NK-92 treated with Interleukin-12 subunit alpha and Interleukin-12 subunit beta, amount 100 ng/mL, for 24 hours (cell line): ENCODE measurements around the gene MINDY4.

ENCODE experiments used
- DNase-seq: peaks from one replicate; lab custom pipeline; 2025; lab: John Stamatoyannopoulos, UW

MINDY4 gene

DNA sequence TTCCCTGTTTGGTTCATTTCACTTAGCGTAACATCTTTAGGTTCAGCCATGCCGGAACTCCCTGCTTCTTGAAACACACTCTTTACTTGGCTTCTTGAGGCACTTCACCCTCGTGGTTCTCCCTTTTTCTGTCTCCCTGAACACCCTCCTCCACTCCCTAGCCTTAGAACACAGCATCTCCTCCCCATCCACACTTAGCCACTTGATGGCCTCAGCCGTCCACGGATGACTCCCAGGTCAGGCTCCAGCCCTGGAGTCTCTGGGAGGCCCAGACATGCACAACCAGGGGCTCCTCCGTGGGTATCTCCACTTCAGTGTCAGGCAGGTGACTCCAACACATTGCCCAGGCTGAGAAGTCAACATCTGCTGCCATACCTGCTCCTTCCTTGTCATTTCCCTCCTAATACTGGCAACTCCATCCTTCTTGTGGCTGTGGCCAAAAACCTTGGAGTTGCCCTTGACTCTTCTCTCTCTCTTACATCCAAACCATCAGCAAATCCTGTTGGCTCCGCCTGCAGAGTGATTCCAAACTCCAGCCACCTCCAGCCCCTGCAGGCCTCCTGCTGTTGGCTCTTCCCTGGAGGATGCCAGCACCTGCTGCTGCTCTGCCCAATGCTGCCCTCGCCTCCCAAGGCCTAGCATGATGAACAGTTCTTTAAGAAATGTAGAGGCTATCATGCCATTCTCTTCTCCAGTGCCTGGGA lies 27.7 kb upstream of the MINDY4 start:
- DNase-seq = no peak

DNA sequence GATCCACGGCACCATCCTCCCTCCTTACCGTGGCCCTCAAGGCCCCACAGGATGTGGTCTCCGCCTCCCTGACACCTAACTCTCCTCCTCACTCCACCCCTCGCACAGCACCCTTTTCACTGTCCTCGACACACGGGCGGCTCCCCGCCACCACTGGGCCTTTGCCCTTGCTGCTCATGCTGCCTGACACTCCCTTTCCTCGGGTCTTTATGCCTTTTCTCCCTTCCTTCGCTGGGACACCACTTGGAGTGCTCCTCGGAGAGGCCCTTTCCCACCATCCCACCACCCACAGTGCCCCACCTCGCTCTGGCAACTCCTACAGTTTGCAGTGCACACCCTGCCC lies 27.2 kb upstream of the MINDY4 start:
- no peak for DNase-seq

DNA sequence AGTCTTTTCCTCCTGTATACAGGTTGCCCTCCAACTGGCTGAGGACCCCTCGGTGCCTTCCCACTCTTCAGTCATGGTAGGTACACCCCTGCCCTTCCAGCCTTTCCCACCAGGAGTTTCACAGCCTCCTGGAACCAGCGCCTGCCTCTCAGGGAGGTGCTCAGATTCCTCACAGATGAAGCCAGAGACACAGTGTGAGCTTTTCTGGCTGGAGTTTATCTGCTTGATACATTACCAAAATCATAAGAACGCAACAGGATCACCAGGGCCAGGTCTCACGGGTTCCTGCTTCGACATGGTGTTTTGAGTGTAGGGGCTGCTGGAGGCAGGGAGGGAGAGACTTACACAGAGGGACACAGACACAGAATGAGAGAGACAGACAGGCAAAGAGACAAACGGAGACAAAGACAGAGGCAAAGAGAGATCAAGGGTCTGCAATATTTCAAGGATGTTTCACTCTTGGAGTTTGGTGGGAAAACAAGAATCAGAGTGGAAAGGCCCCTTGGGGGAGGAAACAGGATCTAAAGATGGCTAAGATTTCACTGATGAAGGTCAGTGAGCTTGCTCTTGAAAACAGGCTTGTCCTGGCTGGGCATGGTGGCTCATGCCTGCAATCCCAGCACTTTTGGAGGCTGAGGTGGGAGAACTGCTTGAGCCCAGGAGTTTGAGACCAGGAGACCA lies 25.8 kb upstream of the MINDY4 start:
- DNase-seq = no peak

DNA sequence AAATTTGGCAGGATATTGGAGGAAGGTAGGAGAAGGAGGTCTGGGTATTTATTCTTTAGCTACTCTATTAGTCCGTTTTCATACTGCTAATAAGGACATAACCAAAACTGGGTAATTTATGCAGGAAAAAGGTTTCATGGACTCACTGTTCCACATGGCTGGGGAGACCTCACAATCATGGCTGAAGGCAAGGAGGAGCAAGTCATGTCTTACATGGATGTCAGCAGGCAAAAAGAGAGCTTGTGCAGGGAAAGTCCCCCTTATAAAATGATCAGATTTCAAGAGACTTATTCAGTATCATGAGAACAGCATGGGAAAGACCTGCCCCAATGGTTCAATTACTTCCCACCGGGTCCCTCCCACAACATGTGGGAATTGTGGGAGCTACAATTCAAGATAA lies 21.2 kb upstream of the MINDY4 start:
- no peak for DNase-seq

DNA sequence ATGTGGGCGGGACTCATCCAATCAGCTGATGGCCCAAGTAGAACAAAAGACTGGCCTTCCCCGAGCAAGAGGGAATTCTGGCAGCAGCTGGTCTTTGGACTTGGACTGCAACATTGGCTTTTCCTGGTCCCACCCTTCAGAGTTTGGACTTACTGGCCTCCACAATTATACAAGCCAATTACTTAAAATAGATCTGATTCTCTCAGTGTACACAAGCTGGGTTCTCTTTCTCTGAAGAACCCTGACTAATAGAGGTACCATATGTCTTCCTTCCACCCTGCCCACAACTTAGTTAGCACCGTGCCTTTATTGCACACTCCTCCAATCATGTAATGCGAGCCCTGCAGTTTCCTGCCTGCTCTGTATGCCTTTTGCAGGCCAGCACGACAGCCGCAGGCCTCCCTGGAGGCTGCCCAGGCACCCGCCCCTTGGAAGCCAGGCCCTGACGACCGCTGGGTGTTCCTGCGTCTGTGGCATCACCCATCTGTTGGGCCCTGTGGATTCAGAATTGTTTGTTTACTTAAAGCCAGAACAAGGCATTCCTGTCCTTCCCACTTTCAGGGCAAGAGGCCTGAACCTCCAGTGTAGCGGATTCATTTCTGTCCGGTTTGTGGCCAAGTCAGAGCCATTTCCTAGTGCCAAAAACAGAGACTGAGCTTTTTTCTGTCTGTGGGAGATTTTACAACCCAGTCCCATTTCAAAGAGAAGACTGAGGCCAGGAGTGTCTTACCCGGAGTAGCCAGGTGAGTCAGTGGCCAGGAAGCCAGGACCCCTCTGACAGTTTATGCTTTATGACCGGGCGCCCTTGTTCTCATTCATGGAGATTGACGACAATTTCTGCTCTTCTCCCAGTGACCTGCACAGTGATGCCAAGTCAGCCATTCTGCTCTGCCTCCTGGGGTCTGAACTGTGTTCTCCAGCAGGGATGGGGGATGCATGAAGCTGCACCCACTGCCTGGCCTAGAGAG lies 20.2 kb upstream of the MINDY4 start:
- no peak for DNase-seq

DNA sequence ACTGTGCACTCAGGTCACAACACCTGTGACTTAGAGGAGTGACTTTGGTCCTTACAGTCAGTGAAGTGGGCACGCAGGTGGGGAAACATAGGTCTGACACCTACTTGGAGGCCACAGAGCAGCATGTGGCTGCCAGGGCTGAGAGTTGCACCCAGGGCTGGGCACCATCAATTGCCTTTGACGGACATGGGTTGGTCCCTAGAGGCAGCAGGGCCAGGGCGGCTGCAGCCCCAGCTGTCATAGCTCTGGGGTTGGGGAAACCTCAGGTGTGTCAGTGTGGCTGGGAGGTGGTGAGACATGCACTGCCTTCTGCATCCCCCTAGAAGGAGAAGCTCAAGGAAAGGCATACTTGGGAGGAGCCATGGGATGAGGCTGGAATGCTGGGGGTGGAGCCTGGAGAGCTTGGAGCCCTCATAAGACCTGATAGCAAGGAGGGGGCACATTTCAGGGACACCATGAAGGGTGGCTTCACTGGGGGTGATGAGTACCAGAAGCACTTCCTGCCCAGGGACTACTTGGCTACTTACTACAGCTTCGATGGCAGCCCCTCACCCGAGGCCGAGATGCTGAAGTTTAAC lies 19.4 kb upstream of the MINDY4 start, which contains the start of gene INMT:
Gene INMT, plus strand, starts transcription at position 440 of the 578 bp plus-strand sequence. Its CDS starts 16 bp downstream, at position 456.
- DNase-seq = no peak

DNA sequence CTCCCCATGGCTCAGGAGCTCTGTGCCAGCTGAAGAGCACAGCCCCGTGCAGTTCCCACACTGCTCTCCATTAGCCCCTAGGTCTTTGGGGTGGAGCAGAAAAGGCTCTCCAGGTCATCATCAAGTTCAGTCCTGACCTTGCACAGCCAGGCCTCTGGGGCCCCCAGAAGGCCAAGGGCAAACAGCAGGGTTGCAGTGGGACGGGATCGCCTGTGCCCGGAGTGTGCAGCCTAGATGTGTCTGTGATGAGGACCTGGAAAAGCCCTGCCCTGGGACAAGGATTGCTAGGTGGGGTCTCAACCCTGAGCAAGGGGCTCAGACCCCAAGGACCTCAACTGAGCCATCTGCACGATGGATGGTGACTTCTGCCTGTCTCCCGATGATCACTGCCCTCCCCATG lies 18.7 kb upstream of the MINDY4 start:
- DNase-seq = no peak

DNA sequence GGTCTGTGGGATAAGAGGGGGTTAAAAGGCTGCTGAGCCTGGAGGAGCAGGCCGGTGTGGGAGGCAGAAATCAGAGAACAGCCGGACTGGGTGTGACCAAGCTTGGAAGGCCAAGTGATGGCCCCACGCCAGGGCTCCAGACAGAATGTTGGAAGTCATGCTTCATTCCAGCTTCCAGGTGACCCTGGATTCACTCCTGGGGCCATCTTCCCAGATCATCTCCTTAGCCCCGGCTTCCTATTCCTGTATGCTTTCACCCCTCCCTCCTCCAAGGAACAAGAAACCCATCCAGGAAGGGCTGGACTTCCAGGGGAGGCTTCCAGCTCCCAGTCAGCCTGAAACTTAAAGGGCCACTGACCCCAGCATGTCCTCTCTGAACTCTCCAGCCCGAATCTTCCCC lies 18.2 kb upstream of the MINDY4 start:
- no peak for DNase-seq

DNA sequence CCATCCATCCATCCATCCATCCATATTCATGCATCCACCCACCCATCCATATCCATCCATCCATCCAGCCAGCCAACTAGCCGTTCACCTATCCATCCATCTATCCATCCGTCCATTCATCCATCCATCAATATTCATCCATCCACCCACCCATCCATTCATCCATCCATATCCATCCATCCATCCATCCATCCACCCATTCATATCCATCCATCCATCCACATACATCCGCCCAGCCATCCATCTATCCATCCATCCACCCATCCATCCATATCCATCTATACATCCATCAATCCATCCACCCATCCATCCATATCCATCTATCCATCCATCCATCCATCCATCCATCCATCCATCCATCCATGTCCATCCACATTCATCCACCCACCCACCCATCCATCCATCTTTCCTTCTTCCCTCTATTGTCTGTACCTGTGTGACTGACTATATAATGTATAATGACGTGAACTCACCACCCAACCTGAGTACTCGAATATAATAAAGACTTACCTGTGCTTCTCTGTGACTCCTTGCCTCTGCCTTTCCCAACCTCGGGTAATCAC lies 16.8 kb upstream of the MINDY4 start:
- DNase-seq = no peak

DNA sequence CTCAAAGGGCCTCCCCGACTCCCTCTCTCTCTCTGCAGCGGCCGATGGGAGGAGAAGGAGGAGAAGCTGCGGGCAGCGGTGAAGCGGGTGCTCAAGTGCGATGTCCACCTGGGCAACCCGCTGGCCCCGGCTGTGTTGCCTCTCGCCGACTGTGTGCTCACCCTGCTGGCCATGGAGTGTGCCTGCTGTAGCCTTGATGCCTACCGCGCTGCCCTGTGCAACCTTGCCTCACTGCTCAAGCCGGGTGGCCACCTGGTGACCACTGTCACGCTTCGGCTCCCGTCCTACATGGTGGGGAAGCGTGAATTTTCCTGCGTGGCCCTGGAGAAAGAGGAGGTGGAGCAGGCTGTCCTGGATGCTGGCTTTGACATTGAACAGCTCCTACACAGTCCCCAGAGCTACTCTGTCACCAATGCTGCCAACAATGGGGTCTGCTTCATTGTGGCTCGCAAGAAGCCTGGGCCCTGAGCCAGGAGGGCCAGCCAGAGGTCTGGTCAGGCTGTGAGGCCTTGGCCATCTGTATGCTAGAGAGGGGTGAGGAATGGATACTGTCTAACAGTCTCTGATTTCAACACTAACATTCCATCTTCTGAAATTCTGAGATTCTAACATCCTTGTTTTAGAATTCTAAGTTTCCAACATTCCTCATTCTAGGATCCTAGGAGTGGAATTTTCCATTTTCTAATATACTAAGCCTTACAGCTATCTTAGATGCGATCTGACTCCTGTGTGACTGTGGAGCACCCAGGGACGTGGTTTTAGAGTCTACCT lies 15.6 kb upstream of the MINDY4 start:
- DNase-seq = no peak

DNA sequence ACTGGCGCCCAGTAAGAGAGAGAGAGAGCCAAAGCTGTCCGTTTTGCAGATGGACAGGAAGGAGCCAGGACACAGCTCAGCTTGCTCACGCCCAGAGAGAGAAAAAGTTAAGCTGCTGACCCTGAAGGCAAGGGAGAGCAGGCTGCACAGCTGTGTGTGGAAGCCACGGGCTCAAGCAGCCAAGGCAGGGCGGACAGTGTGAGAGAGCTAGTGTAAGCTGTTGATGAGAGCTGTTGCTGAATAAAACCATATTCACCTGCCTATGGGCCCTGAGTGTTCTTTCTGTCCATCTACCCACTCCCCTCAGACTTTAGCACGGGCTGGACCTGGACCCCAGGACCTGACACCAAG lies 13.9 kb upstream of the MINDY4 start:
- DNase-seq = no peak

DNA sequence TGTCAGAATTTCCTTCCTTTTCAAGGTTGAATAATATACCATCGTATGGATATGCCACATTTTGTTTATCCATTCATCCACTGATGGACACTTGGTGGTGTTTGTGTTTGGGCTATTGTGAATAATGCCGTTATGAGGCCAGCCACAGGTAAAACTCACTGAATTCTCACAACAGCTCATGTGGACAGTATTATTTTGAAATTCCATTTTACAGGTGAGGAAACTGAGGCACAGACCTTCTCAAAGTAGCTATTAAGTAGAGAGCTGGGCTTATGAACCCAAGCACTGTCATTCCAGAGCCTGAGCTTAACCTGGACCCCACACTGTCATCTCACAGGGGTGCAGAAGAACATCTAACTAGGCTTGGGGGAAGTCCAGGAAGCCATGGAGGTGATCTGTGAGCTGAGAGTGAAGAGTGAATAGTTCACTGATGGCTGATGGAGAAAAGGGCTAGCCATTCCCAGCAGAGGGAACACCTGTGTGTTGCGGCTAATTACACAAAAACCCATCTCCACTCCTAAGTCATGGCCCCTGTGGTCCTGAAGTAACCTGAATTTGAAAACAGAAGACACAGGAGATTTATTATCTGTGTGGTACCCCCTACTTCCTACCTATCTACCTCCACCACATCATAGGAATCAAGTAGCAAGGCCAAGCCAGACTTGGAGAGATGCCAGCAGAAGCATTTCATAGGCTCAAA lies 10.6 kb upstream of the MINDY4 start:
- no peak for DNase-seq

DNA sequence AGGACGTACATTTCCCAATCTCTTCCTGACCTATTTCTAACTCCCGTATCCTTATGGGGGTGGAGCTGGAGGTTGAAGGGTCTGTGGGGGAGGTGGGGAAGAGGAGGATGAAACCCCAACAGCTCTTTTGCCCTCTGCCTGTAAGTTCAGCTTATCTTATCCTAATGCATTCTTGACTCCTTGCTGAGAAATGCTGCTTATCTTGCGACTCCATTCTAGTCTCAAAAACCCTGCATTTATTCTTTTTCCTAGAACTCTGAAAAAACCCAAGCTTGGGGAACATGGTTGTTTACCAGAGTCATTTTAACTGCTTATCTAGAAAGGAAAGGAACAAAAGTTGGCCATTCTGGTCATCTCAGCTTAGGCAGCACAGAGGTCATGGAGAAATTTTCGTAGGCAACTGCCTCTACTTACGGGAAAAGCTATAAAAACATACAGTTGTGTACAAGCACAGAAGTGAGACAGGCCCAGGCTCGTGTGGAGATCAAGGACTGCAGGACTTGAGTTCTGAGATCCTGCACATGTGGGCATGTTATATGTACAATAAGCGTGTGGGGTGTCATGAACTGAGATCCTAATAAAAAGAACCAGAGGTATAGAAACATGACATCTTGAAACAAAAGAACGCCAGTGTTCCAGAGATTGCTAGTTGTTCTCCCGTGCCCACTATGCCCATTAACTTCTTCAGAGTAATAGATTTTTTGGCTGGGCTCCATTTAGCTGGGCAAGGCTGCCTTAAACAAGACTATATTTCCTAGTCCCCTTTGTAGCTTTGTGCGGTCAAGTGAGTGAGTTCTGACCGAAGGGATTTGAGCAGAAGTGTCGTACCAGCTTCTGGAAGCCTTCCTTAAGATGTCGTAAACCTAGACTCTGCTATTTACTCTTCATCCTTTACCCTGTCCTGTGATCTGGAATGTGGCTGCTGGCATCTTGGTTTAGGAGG lies 9.7 kb upstream of the MINDY4 start:
- no peak for DNase-seq

DNA sequence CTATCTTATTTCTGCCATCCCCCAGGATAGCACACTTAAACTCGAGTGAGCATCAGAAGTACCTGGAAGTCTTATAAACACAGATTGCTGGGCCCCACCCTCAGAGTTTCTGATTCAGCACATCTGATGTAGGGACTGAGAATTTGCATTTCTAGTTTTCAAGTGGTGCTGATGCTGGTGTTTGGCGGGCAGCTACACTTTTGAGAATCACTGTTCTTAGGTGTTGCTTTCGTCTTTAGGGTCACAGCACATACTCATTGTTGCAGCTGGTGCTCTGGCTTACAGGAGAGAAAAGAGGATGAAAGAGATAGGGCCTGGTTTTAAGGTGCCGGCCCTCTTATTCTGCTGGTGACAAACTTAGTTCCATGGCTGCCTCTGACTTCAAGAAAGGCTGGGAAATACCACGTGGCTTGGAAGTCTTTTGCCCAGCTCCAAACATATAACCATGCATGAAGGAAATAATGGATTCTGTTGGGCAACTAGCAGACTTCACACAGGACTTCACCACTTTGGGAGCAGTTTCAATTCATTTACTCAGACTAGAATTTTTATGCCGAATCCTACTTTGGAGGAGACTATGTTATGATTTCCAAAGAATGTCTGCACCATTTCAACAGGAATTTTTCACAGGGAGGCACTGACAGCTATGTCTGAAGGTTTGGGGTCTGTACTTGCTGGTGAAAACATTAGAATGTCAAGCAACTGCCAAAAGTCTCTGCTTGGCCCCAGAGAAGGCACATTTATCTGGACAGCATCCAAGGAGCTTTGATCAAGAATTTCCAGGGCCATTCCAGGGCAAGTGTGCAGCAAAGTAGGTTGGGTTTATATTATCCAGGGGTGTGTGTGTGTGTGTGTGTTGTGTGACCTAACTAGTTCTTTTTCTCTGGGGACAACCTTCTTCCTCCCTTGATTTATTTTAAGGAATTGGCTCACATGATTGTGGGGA lies 6.9 kb upstream of the MINDY4 start:
- no peak for DNase-seq

DNA sequence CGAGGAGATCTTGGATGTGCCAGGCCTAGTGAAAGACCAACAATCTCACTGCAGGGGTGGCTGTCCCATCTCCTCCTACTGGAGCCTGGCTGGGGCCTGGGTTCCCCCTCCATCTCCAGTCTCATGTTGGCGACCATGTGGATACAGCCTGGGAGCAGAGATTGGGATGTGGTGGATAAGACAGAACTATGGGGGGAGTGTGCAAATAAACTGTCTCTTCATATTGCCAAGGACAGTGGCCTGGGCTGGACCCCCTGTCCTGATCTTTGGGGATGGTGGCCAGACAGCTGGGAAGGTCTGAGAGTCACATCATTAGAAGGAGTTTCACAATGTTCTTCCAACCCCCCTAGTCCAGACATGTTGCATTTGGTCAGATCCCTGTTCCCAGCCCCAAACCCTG lies 5.8 kb upstream of the MINDY4 start:
- DNase-seq = no peak

DNA sequence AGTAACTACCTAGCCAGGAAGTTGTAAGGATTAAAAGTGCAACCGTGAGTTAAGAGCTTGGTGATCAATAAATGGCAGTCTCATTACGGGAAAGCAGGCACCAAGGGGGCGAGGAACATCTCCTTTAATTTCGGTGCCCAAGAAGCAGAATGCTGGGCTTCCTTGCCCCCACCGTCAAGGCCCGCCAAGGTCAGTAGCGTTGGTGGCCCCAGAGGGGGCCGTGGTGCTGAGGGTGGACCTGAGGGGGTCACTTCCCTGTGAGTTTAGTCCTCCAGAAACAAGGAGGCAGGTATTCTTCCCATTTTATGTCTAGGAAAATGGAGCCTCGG lies 408 bp upstream of the MINDY4 start:
- DNase-seq = no peak

DNA sequence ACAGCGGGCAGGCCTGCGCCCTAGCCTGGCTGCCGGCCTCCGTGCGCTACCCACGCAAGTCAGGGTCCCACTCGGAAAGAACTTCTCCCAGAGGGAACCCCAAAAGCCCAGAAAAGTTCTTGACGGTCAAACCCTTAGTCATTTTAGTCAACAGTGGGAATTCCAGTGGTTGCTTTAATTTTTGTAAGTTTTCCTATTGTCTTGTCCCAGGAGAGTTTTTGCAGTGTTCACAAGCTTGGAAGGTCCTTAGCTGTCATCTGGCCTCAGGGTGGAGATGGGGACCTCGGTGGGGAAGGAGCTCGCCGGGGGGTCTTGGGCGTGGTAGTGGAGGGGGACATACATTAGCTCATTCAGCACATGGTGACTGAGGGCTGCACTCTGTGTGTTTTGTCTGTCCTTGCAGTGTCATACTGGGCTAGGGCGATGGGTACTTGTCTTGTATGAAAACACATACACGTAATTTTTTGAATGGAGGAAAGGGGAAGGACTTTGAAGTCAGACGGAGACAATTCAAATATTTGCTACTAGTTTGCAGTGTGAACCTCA lies 736 bp downstream of the MINDY4 start:
- DNase-seq = no peak

DNA sequence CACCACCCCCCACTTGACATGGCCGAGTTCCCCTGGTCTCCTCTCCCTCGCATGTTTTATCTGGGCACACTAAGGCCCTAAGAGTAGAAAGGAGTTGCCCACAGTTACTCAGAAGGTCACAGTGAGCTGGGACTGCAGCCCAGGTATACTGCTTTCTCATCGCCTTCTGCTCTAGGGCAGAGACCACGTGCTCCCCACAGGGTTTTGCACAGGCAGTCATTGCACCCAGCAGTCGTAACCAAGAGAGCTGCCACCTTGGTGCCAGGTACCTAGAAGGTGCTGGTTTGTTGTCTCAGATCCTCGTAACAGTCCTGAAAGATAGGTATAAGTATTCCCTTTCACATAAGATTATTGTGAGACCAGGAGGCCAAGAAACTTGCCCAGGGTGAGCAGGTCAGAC lies 1.8 kb downstream of the MINDY4 start:
- no peak for DNase-seq
